ENCODE measurements around the gene TMEM269. TPM values are rescaled to one million over a fixed set of nuclear protein-coding genes. Genes with fewer than 3 reads are reported as not detected.

The TMEM269 gene
- total and polyA plus RNA-seq, 2 experiments from 2014 or later, result not detected

- DNase-seq, result peak; percentile 81
- Histone ChIP-seq H3F3A (ENCODE audit: insufficient read depth) (peaks cover 26% of the 10 kb centered on the region), H3K9me3 (ENCODE audit: low read depth) (no peaks in the 10 kb centered on the region), H2AFZ (no peak overlapping the region), H3K9me2 (ENCODE audit: insufficient read depth) (no peaks in the 10 kb centered on the region), H3K27ac (no peak overlapping the region), H3K27me3 (replicated peaks; ENCODE audit: insufficient read depth) (no peaks in the 10 kb centered on the region), H3K4me3 (no peak overlapping the region), H3K36me3 (ENCODE audit: low read depth) (peaks cover 49% of the 10 kb centered on the region), H3K4me1 (ENCODE audit: insufficient read depth) (peaks cover 11% of the 10 kb centered on the region), H3K9ac (no peak overlapping the region), H3K4me2 (ENCODE audit: unreplicated experiment) (no peak overlapping the region), H3K79me2 (ENCODE audit: insufficient read depth) (peaks cover 46% of the 10 kb centered on the region), H4K20me1 (ENCODE audit: insufficient read depth) (no peaks in the 10 kb centered on the region; the same call in 1 of the 2 replicates)
- in situ Hi-C loops (cut with MboI), result no loop called here
- 77% methylated on average over 17 of the region's 17 CpGs for WGBS, 2 experiments (ENCODE audit: low coverage in 1 of 2, low lambda C conversion rate in 2 of 2, missing lambda C conversion rate in 2 of 2)
- TF ChIP-seq EZH2phosphoT487 (IDR thresholded peaks at IDR 0.05; ENCODE audit: insufficient read depth, low read depth), result no peak
Observed at GRCh38 chr1:42756956-42757891, 27.6 kb upstream of the TMEM269 start.

GRCh38 chr1:42757892-42758275, 26.9 kb upstream of the TMEM269 start:
- no peaks in the 10 kb centered on the region; the same call in 1 of the 2 replicates for H4K20me1 ChIP-seq (ENCODE audit: insufficient read depth)
- no peak for DNase-seq
- no peak overlapping the region for H2AFZ ChIP-seq
- no peaks in the 10 kb centered on the region for H3K9me3 ChIP-seq (ENCODE audit: low read depth)
- TF ChIP-seq EZH2phosphoT487 (IDR thresholded peaks at IDR 0.05; ENCODE audit: insufficient read depth, low read depth) (no peak), EZH2 (IDR thresholded peaks at IDR 0.05; ENCODE audit: insufficient read depth, poor library complexity, severe bottlenecking) (no peak)
- no peak overlapping the region for H3K4me2 ChIP-seq (ENCODE audit: unreplicated experiment)
- H3K4me1 ChIP-seq (ENCODE audit: insufficient read depth), result peaks cover 9% of the 10 kb centered on the region
- no peak overlapping the region for H3K4me3 ChIP-seq
- no peaks in the 10 kb centered on the region for H3K9me2 ChIP-seq (ENCODE audit: insufficient read depth)
- in situ Hi-C loops (cut with MboI), result no loop called here
- H3K9ac ChIP-seq, result no peak overlapping the region
- H3K79me2 ChIP-seq (ENCODE audit: insufficient read depth), result peaks cover 48% of the 10 kb centered on the region
- peaks cover 26% of the 10 kb centered on the region for H3F3A ChIP-seq (ENCODE audit: insufficient read depth)
- no peak overlapping the region for H3K27ac ChIP-seq
- H3K27me3 ChIP-seq (replicated peaks; ENCODE audit: insufficient read depth), result no peaks in the 10 kb centered on the region
- H3K36me3 ChIP-seq (ENCODE audit: low read depth), result peaks cover 43% of the 10 kb centered on the region

DNA sequence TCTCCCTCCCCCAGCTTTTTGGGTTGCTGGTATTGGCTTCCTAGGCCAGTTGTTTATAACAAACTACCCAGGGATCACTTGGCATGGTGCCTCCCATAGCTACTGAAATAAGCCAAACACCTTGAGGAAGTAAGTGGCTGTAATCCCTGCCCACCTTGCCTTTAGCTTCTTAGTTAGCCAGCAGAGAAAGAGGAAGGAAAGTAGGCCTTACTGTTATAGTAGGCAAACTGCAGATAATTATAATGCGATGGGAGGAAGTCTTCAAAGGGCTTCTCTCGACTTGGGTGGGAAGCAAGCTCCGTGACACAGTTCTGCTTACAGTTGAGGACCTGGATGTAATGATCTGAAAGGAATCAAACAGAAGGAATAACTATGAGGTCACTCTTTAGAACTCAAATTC, 26.1 kb upstream of the TMEM269 start:
- TF ChIP-seq EZH2phosphoT487 (IDR thresholded peaks at IDR 0.05; ENCODE audit: insufficient read depth, low read depth) (no peak), EZH2 (IDR thresholded peaks at IDR 0.05; ENCODE audit: insufficient read depth, poor library complexity, severe bottlenecking) (no peak)
- 93 to 94% methylated on average over 3 of the region's 3 CpGs for WGBS, 2 experiments (ENCODE audit: low coverage in 1 of 2, low lambda C conversion rate in 2 of 2, missing lambda C conversion rate in 2 of 2)
- Histone ChIP-seq H3K9ac (no peak overlapping the region), H3K4me1 (ENCODE audit: insufficient read depth) (peaks cover 2% of the 10 kb centered on the region; the same call in 1 of the 2 replicates), H3F3A (ENCODE audit: insufficient read depth) (peaks cover 21% of the 10 kb centered on the region), H4K20me1 (ENCODE audit: insufficient read depth) (no peaks in the 10 kb centered on the region; the same call in 1 of the 2 replicates), H3K4me3 (no peak overlapping the region), H3K27ac (no peak overlapping the region), H3K9me2 (ENCODE audit: insufficient read depth) (no peaks in the 10 kb centered on the region), H3K79me2 (ENCODE audit: insufficient read depth) (peaks cover 56% of the 10 kb centered on the region), H3K4me2 (ENCODE audit: unreplicated experiment) (no peak overlapping the region), H2AFZ (no peak overlapping the region), H3K36me3 (ENCODE audit: low read depth) (peaks cover 43% of the 10 kb centered on the region), H3K27me3 (replicated peaks; ENCODE audit: insufficient read depth) (no peaks in the 10 kb centered on the region), H3K9me3 (ENCODE audit: low read depth) (no peaks in the 10 kb centered on the region)
- in situ Hi-C loops (cut with MboI), result no loop called here
- DNase-seq, result no peak

DNA sequence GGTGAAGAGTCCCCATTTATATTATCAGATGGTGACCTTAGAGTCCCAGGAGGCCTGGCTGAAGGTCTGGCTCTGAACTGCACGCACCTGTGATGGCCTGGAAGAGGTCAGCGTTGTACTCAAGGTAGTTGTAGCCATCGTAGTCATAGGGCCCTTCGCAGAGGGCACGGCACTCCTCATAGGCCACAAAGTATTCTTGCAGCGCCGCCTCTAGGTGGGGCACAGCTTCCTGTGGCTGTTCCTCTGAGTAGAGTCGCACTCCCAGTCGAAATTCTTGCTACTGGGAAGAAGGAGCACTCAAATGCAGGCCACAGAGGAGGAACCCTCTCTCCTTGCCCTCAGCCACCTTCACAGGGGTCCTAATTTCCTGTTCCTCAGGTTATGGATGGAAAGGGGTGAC, 25.7 kb upstream of the TMEM269 start:
- no peak overlapping the region for H3K27ac ChIP-seq
- in situ Hi-C loops (cut with MboI), result no loop called here

More for the DNA sequence above, 25.7 kb upstream of the TMEM269 start:
- Histone ChIP-seq H3K9ac (no peak overlapping the region), H3K4me3 (no peak overlapping the region), H4K20me1 (ENCODE audit: insufficient read depth) (no peaks in the 10 kb centered on the region; the same call in 1 of the 2 replicates), H3K9me3 (ENCODE audit: low read depth) (no peaks in the 10 kb centered on the region), H2AFZ (no peak overlapping the region), H3K36me3 (ENCODE audit: low read depth) (peaks cover 43% of the 10 kb centered on the region), H3K79me2 (ENCODE audit: insufficient read depth) (peaks cover 60% of the 10 kb centered on the region), H3K4me1 (ENCODE audit: insufficient read depth) (peaks cover 5% of the 10 kb centered on the region), H3K4me2 (ENCODE audit: unreplicated experiment) (no peak overlapping the region), H3F3A (ENCODE audit: insufficient read depth) (peaks cover 21% of the 10 kb centered on the region), H3K9me2 (ENCODE audit: insufficient read depth) (no peaks in the 10 kb centered on the region), H3K27me3 (replicated peaks; ENCODE audit: insufficient read depth) (no peaks in the 10 kb centered on the region)
- 70 to 73% methylated on average over 9 of the region's 9 CpGs for WGBS, 2 experiments (ENCODE audit: low coverage in 1 of 2, low lambda C conversion rate in 2 of 2, missing lambda C conversion rate in 2 of 2)
- TF ChIP-seq EZH2 (IDR thresholded peaks at IDR 0.05; ENCODE audit: insufficient read depth, poor library complexity, severe bottlenecking) (no peak), EZH2phosphoT487 (IDR thresholded peaks at IDR 0.05; ENCODE audit: insufficient read depth, low read depth) (no peak)
- no peak for DNase-seq
